Endometrial microvascular endothelial cells (primary cell): ENCODE measurements around the gene FBXO42. TPM values are rescaled to one million over a fixed set of nuclear protein-coding genes. Genes with fewer than 3 reads are reported as not detected.
"Not testable (repeated sequence)": the region's sequence is repeated elsewhere in the genome, so short reads cannot be mapped to it uniquely, and the experiment has no call there.

ENCODE experiments used
- in situ Hi-C: cut with HindIII; loops from 2 replicates; pipeline ENCODE4 v1.10.0; 2017; ENCODE audit warnings: low sequenced_read_pairs, low pct_unique_long_range_greater_than_20kb; ENCODE audit errors: inconsistent ontology term
- total RNA-seq: library from RNA; depleted of rRNA; stranded (reverse); fragments of >200 nt; gene quantifications from one replicate; pipeline ENCODE4 v1.2.3, GENCODE V29; 2015; ENCODE audit errors: inconsistent ontology term

Gene FBXO42
- total RNA-seq, 1 donor from 2014 or later = 21.1 TPM

GRCh38 chr1:16289959-16290358 lies 62.3 kb downstream of the FBXO42 start:
- in situ Hi-C loops = no loop called here

DNA sequence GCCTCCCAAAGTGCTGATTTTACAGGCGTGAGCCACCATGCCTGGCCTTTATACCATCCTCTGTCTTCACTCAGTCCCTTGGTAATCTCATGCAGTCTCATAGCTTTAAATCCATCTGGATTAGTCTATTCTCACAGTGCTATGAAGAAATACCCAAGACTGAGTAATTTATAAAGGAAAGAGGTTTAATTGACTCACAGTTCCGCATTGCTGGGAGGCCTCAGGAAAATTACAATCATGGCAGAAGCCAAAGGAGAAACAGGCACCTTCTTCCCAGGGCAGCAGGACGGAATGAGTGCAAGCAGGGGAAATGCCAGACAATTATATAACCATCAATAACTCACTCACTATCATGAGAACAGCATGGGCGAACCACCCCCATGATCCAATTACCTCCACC lies 66.2 kb downstream of the FBXO42 start:
- in situ Hi-C loops = no loop called here

DNA sequence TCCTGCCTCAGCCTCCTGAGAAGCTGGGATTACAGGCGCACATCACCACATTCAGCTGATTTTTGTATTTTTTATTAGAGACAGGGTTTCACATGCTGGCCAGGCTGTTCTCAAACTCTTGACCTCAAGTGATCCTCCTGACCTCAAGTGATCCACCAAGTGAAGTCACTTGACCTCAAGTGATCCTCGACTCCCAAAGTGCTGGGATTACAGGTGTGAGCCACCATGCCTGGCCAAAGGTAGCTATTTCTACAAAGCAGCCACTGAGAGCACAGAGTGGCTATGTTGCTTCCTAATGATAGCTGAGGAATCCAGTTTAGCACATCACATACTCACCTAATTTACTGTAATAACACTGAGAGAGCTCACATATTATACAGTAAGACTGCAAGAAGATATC lies 70.5 kb downstream of the FBXO42 start:
- in situ Hi-C loops = no loop called here

GRCh38 chr1:16279186-16279585 lies 73.1 kb downstream of the FBXO42 start:
- in situ Hi-C loops = no loop called here

DNA sequence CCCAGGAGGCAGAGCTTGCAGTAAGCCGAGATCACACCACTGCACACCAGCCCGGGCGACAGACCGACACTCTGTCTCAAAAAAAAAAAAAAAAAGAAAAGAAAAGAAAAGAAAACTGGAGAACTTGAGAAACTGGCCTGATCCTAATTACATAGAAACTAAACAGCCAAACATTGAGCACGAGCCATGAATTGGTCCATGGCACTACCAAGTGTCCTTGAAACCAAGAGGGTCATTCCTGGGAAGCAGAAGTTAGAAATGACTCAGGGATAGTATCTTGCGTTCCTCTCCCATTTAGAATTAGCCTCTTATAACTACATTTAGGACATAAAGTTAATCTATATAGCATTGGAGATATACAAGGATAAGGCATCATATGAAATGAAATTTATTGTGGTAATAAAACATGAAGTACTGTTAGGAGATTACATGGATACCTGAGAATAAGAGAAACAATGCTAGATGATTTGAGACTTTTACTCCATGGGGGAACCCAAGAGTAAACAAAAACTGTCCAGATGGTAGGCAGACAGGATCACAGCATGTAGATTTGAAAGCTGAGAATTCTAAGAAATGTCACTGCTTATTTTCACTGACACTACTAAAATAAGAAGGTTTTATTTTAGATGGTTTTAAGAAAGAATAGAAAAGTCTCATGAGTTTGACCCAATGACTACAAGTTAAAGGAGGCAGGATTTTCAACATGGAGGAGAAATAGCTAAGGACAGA lies 75.8 kb downstream of the FBXO42 start:
- in situ Hi-C loops = no loop called here

DNA sequence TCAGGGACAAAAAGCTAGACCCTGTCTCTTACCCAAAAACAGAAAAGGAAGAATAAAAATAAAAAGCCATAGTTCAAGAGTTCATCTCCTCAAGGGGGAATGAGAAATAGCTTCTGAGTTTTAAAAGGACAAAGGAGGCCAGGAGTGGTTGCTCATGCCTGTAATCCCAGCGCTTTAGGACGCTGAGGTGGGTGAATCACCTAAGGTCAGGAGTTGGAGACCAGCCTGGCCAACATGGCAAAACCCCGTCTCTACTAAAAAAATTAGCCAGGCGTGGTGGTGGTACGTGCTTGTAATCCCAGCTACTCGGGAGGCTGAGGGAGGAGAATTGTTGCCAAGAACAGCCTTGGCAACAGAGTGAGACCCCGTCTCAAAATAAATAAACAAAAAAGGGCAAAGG lies 76.7 kb downstream of the FBXO42 start:
- in situ Hi-C loops = no loop called here

DNA sequence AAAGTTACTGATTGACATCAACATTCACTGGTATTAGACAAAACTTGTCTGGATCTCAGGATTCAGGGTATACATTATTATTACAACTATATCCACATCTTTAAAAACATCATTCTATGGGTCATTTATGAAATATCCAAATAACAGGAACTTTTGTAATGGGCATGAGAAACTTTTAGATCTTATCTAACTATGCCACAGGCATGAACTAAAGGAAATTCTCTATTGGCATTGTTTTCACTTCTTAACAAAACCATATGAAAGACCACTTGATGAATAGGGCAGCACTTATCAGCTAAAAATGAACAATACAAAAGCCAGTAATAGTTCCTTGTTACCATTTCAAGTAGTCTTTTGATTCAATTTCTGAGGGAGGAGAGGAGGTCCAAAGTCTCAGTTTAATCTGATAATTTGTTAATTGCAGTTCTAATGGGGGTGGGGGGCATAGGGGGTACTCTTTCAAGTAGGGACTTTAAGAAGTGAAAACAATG lies 84.5 kb downstream of the FBXO42 start:
- in situ Hi-C loops = no loop called here

DNA sequence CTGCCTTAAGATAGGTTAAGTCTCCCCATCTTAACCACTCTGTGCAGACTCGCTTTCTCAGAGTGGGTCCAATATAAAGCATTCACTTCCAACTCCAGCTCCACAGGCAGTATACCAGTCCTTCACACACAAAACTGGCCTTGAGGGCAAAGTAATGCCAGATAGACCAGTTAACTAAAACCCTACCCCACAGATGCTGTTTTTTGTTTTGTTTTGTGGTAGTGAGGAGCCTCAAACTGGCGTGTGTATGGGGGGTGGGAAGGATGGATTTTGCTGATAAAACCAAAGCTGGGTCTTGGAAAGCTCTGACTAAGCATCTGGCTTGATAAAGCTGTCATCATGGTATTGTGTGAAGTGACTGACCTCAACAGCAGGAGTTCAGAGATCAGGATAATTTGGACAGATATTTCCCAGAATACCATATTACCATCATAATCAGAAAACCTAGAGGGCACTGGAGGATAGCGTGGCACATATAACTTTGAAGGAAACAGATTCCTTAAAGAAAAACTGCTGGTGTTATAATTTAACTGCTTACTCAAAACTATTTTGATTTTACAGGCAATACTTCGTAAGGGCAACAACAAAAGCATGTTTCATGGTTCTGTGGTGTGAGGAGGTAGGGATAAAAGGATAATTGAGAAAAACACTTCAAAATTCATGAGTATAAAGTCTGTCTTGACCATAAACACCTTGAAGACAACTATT lies 85.7 kb downstream of the FBXO42 start:
- in situ Hi-C loops = no loop called here

DNA sequence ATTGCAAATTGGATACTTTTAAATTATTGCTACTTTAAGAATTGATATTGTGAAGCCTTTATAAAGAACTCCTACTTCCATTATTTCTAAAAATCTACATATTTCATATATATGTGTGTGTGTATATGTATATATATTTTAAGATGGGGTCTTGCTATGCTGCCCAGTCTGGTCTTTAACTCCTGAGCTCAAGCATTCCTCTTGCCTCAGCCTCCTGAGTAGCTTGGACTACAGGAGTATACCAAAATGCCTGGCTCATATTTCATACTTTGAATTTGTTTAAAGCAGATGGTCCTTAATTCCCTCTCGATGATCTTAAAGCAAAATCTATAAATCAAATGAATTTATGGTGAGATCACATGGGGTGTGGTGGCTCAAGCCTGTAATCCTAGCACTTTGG lies 90.2 kb downstream of the FBXO42 start:
- in situ Hi-C loops = no loop called here

GRCh38 chr1:16260814-16261213 lies 91.5 kb downstream of the FBXO42 start:
- in situ Hi-C loops = no loop called here

- in situ Hi-C loops = no loop called here
These were observed 93.6 kb downstream of the FBXO42 start for GRCh38 chr1:16258591-16259135.

DNA sequence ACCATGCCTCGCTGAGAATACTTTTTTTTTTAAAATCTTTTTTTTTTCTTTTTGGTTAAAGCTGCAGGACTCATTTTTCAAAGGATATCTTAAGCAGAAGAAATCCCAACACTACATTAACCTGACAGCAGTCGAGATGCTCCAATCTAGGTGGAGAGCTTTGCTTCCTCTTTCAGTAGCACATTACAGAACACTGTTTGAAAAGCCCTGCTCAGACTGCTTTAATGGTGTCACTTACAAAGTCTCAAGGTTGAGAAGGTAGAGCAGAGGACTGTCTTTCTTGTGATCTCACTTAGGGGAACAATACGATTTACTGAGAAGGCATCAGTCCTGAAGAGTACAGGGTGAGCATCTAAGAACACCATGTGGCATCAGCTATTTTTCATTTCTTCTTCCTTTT lies 94.3 kb downstream of the FBXO42 start:
- in situ Hi-C loops = no loop called here

- in situ Hi-C loops = not testable (repeated sequence)
These were observed 94.7 kb downstream of the FBXO42 start for GRCh38 chr1:16257556-16257955.

GRCh38 chr1:16256478-16256877 lies 95.8 kb downstream of the FBXO42 start:
- in situ Hi-C loops = no loop called here

GRCh38 chr1:16254263-16254928 lies 97.9 kb downstream of the FBXO42 start:
- in situ Hi-C loops = no loop called here

DNA sequence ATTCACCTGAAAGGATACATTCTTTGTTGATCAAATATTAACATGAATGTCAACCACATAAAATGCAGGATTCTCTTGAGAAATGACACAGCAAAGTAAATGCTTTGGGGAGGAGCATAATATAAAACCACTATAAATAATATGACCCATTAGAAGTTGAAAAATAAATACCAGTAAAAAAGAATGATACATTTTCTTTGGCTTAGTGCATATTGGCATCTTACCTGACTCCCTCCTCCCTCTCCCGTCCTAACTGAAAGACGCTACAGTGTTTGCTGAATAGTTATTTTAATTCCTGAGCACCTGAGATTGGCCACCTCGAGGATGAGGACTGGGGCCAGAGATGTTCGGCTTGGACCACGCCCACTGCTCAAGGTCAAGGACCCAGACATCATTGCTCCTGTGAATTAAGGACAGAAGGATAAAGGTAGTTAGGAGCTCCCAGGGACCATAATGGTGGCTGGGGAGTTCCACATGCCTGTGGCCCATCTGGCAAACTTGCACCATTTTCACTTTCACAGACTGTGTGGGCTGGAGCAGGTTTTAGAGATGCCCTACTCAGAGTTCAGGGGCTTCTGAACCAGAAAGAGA lies 98.9 kb downstream of the FBXO42 start:
- in situ Hi-C loops = no loop called here

- in situ Hi-C loops = no loop called here
These were observed 99.4 kb downstream of the FBXO42 start for GRCh38 chr1:16252912-16253311.

- in situ Hi-C loops = no loop called here
These were observed 100.9 kb downstream of the FBXO42 start for GRCh38 chr1:16251381-16251780.

- in situ Hi-C loops = no loop called here
These were observed 101.6 kb downstream of the FBXO42 start for GRCh38 chr1:16250524-16251251.
